HG03460 (cell line): ENCODE data around the gene CCN5.
"Not testable (repeated sequence)": the region's sequence is repeated elsewhere in the genome, so short reads cannot be mapped to it uniquely, and the experiment has no call there.

Experiments
- ATAC-seq: cut with Tn5 transposase; IDR thresholded peaks from one replicate; pipeline ENCODE4 v1.9.1; 2021; ENCODE audit not compliant: unreplicated experiment

CCN5 gene

GRCh38 chr20:44714701-44715498, at the start of gene CCN5:
TSS of gene CCN5 (plus strand) at chr20:44715369. CDS start at chr20:44715391, 22 bp downstream.
- ATAC-seq = no peak

- ATAC-seq = no peak
These were observed 49.1 kb upstream of the CCN5 start for GRCh38 chr20:44666066-44666465.

GRCh38 chr20:44670851-44671250, 44.3 kb upstream of the CCN5 start:
- not testable (repeated sequence) for ATAC-seq

GRCh38 chr20:44671541-44671940, 43.6 kb upstream of the CCN5 start:
- not testable (repeated sequence) for ATAC-seq

GRCh38 chr20:44672318-44672902, 42.8 kb upstream of the CCN5 start:
- not testable (repeated sequence) for ATAC-seq

- ATAC-seq = no peak
These were observed 36.9 kb upstream of the CCN5 start for GRCh38 chr20:44678242-44678641.

GRCh38 chr20:44678990-44679611, 36.1 kb upstream of the CCN5 start:
- no peak for ATAC-seq

- ATAC-seq = no peak
These were observed 33.2 kb upstream of the CCN5 start for GRCh38 chr20:44681796-44682566.

GRCh38 chr20:44683263-44684046, 31.7 kb upstream of the CCN5 start:
- no peak for ATAC-seq

GRCh38 chr20:44684047-44684967, 30.9 kb upstream of the CCN5 start:
- no peak for ATAC-seq

GRCh38 chr20:44686934-44687333, 28.2 kb upstream of the CCN5 start:
- no peak for ATAC-seq

GRCh38 chr20:44688053-44688625, 27.0 kb upstream of the CCN5 start:
- ATAC-seq = no peak

- no peak for ATAC-seq
These were observed 25.4 kb upstream of the CCN5 start for GRCh38 chr20:44689809-44690208.

GRCh38 chr20:44690781-44691423, 24.3 kb upstream of the CCN5 start:
- ATAC-seq = no peak

GRCh38 chr20:44691424-44692423, 23.4 kb upstream of the CCN5 start:
- ATAC-seq = no peak

- no peak for ATAC-seq
These were observed 22.2 kb upstream of the CCN5 start for GRCh38 chr20:44692932-44693480.

GRCh38 chr20:44693627-44694026, 21.5 kb upstream of the CCN5 start:
- ATAC-seq = no peak
